CD4-positive, alpha-beta T cell treated with Interleukin-17A for 1 hour (primary cell): ENCODE measurements around the gene FAM168B.

ENCODE experiments used
- DNase-seq: peaks from one replicate; pipeline ENCODE4 v3.0.0-alpha.2; 2020

The FAM168B gene

DNA sequence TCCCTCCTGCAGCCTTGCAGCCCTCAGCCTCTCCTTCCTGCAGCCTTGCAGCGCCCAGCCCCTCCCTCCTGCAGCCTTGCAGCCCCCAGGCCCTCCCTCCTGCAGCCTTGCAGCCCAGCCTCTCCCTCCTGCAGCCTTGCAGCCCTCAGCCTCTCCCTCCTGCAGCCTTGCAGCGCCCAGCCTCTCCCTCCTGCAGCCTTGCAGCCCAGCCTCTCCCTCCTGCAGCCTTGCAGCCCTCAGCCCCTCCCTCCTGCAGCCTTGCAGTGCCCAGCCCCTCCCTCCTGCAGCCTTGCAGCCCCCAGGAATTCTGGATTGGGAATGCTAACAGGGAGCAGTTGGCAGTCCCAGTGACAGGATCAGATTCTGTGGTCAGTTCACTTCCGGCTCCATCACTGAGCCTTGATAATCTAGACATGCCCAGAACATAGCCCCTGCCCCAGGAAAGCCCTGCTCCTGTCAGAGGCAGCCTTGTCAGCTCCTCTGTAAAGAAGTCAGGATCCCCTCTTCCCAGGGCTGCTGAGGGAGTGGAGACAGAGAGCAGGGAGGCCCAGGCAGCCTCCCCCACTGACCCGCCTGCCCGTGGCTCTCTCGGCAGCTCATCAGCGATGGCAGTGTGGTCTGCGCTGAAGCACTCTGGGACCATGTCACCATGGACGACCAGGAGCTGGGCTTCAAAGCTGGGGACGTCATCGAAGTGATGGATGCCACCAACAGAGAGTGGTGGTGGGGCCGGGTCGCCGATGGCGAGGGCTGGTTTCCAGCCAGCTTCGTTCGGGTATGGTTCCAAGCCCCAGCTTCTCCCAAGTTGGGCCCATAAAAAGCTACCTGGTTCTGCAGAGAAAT, 54.8 kb downstream of the FAM168B start:
- DNase-seq: no peak

DNA sequence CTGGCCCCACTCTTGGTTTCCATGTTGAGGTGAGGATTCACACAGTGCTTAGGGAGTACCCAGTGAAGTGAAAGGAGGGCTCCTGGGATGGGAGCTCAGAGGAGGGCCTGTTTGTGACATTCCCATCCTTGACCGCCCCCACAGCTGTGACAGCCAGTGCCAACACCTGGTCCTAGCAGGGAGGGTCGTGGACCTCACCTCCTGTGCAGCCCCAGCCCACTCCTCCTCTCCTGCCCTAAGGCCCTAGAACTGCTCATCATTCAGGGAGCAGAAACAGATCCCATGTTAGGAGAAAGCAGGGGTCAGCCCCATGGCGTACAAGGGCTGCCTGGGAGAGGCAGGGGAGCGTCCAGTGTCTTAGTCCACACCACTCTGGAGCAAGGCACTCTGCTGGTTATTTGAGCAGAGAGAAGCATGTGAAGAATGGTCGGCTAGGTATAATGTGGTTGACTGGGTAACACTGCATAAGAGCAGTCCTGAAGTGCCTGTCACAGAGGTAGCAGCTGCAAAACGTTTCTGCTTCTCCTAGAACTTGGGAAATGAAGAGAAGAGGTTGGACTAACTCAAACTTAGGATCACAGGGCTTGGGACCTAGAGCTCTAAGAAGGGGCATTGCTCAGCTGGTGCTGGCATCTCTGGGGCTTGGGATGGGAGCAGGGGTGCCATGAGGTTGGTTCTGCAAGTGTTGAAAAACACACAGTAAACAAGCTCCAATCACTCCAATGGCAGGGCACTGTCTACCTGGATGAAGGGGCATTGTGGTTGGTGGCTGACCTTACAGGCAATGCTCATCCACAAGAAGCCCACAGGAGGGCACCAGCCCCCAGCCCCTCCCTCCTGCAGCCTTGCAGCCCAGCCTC, 55.6 kb downstream of the FAM168B start:
- no peak for DNase-seq

GRCh38 chr2:131036696-131037397, 56.4 kb downstream of the FAM168B start:
- DNase-seq: no peak

DNA sequence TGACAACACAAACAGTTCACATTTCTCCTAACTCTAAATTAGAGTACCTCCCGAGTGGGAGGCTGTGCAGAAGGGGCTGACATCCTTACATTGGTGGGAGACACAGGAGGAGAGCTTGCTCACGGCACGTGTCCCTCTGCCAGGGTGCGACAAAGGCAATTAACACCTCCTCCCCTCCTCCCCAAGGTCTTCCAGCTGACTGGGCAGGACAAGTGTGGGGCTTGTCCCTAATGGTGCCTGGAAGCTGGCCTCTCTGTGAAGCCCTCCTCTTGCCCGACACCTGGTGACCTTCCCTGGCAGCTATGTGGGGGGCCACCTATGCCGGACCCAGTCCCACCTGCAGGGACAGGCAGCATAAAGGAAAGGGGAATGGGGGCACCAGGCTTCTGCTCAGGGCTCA, 57.0 kb downstream of the FAM168B start:
- no peak for DNase-seq

DNA sequence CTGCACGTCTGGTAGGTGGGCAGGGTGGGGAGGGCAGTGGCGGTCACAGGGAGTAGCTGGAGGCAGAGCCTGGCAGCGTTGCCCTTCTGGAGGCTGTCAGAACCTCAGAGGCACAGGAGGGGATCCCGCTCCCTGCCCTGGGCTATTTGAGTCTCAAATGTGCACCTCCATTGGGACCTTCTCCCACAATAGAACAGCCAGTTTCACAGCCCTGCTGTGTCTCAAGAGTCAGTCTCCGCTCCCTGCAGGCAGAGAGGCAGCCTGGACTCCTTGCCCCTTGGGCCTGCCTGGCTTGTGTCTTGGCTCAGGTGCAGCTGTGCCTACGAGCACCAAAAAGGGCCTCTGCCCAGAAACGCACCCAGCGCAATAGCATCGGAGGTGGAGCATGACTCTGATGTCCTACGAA, 57.4 kb downstream of the FAM168B start:
- DNase-seq: no peak

GRCh38 chr2:131035112-131035825, 58.0 kb downstream of the FAM168B start:
- DNase-seq: no peak

GRCh38 chr2:131034122-131035051, 58.9 kb downstream of the FAM168B start:
- no peak for DNase-seq

DNA sequence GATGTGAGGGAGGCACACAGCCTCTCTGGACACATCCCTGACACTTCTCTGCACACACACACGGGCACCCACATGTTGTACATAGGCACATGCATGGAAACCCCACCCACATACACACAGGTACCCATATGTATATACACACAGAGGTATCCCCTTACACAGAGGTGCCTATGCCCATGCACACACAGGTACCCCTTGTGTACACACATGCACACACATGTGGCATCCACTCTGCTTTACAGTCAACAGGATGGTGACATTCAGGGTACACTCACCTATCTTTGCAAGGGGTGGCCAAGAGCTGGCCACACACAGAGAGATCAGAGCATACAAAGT, 59.5 kb downstream of the FAM168B start:
- DNase-seq: no peak

GRCh38 chr2:131032393-131032836, 60.8 kb downstream of the FAM168B start:
- no peak for DNase-seq

GRCh38 chr2:131031875-131032274, 61.4 kb downstream of the FAM168B start:
- no peak for DNase-seq

DNA sequence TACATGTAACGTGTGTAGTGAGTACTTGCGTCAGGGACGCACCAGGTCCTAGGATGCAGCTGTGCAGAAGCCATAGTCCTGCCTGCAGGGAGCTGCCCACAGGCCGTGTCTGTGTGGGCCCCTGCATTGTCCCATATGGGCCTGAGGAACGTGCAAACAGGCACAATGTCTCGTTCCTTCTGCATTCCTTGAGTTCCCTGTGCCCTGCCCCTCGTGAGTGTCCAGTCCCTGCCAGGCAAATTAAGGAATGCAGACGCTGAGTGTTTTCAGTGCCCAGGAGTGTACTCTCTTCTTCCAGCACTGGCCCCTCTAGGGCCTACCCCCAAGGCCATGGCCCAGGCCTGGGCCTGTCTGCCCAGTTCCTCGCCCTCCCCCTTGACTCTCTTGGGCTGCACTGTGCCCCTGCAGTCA, 61.8 kb downstream of the FAM168B start:
- DNase-seq: no peak

DNA sequence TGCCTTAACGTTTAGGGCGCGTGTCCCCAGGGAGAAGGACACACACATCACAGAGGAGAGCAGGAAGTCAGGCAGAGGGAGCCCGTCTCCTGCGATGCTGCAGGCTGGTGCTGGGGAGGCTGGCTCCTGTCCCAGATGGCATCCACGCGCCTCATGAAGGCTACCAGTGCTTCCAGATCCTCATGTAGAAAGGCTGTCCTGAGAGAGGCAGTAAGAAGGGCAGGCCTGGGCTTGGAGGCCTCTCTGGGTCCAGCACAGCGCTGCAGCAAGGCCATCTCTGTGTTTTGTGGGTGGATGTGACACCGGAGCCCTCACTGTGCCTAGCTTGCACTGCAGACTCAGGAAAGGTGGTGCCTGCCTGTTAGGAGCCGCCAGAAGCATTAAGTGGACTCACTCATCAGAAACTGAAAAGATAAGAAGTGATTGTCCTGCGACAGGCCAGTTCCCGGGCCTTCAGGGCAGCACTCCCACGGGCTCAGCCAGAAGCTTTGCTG, 62.7 kb downstream of the FAM168B start:
- DNase-seq: no peak

GRCh38 chr2:131029812-131030211, 63.4 kb downstream of the FAM168B start:
- DNase-seq: no peak

DNA sequence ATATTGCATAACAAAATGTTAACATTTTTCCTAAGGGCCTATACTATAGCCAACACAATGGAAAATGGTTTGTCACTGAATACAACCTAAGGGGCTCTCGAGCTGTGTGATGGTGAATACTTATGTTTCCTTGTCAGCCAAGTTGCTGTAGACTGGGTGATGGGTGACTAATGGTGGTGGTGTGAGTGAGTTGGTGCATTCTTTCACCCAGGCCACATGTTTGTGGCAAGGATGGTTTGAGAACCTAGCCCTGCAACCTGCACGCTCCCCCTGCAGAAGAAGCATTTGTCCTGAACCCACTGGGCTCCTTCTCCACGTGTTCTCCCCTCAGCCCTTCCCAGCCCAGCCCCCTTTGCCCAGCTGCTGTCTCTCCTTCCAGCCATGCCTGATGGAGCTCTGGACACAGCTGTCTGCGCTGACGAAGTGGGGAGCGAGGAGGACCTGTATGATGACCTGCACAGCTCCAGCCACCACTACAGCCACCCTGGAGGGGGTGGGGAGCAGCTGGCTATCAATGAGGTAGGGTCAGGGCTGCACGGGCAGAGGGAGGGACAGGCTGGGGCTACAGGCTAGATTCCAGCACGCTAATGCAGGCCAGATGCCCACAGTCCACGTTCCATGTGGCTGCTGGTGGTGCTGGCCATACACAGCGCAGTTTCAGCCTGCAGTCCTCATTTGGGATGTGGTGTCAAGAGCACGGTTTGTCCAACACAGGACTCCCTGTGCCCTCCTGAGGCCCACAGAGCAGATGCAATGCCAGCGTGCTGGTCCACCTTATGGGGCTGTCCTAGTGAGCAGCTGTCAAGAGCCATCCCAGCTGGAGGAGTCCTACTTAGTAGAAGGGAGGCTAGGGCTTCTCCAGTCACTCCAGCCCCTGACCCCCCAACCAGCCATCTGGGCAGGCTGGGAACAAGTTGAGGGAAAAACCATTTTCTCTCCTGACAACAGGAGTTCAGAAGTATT, 65.4 kb downstream of the FAM168B start:
- no peak for DNase-seq

GRCh38 chr2:131026919-131027318, 66.3 kb downstream of the FAM168B start:
- DNase-seq: no peak

- DNase-seq: no peak
Measured at GRCh38 chr2:131023758-131024157, 69.5 kb downstream of the FAM168B start.

GRCh38 chr2:131022731-131023130, 70.5 kb downstream of the FAM168B start:
- DNase-seq: no peak

- no peak for DNase-seq
Measured at GRCh38 chr2:131016826-131017741, 76.2 kb downstream of the FAM168B start.

DNA sequence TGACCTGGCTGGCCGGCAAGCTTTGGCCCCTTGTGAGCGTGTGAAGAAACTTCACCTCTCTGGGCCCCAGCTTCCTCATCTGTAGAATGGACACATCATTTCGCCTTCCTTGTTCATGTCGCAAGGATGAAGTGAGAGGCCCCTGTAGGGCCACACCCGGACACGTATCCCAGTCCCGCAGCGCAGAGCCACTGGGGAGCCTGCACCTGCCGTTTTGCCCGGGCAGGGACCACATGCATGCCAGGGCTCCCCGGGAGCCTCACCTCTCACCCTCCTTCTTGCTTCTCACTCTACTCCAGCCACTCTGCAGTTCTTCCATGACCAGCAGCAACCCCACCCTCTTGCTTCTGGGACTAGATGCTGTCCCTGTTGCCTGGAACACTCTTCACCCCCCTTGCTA, 77.5 kb downstream of the FAM168B start:
- DNase-seq: no peak
